ENCODE data around the gene FLT4. TPM values are rescaled to one million over a fixed set of nuclear protein-coding genes. Genes with fewer than 3 reads are reported as not detected.

FLT4 gene
- polyA plus RNA-seq, 1 experiment, result 0.27 TPM

DNA sequence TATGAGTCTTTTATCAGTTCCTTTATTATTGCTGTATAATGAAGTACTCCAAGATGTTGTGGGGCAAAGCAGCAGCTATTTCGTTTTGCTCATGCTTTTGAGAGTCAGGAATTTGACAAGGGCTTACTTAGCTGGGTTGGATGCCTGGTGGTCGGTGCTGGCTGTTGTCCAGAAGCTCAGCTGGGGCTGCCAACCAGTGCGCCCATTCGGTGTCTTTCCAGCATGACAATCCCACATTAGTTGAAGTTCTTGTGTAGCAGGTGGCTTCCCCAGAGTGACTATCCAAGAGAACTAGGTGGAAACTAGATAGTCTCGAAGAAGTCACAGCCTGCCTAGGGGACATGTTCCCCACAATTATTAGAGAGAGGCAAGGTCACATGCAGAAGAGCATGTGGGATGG, 3.4 kb upstream of the FLT4 start:
- TF ChIP-seq, protein P1, sequence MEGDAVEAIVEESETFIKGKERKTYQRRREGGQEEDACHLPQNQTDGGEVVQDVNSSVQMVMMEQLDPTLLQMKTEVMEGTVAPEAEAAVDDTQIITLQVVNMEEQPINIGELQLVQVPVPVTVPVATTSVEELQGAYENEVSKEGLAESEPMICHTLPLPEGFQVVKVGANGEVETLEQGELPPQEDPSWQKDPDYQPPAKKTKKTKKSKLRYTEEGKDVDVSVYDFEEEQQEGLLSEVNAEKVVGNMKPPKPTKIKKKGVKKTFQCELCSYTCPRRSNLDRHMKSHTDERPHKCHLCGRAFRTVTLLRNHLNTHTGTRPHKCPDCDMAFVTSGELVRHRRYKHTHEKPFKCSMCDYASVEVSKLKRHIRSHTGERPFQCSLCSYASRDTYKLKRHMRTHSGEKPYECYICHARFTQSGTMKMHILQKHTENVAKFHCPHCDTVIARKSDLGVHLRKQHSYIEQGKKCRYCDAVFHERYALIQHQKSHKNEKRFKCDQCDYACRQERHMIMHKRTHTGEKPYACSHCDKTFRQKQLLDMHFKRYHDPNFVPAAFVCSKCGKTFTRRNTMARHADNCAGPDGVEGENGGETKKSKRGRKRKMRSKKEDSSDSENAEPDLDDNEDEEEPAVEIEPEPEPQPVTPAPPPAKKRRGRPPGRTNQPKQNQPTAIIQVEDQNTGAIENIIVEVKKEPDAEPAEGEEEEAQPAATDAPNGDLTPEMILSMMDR (IDR thresholded peaks at IDR 0.05; ENCODE audit: insufficient read depth, low read depth, low read length), result no peak
- no peak overlapping the region for H3K4me3 ChIP-seq (ENCODE audit: low read depth, low read length)
- peaks cover 6% of the 10 kb centered on the region for H3K27me3 ChIP-seq (ENCODE audit: control insufficient read depth, insufficient read depth, low read length)
- CTCF ChIA-PET, result no interaction called here
- no peak for DNase-seq (ENCODE audit: low read depth)
- POLR2A ChIA-PET, result no interaction called here
- H3K36me3 ChIP-seq (ENCODE audit: control insufficient read depth, insufficient read depth, low read length), result no peaks in the 10 kb centered on the region

DNA sequence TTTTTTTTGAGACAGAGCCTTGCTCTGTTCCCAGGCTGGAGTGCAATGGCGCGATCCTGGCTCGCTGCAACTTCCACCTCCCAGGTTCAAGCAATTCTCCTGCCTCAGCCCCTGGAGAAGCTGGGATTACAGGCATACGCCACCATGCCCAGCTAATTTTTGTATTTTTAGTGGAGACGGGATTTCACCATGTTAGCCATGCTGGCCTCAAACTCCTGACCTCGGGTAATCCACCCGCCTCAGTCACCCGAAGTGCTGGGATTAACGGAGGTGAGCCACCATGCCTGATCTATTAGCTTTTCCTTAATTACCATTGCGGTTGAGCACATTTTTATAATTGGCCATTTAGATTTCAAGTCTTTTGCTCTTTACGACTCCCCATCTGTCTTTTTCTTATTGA, 2.9 kb upstream of the FLT4 start:
- no peak overlapping the region for H3K4me3 ChIP-seq (ENCODE audit: low read depth, low read length)
- no peak for DNase-seq (ENCODE audit: low read depth)
- H3K27me3 ChIP-seq (ENCODE audit: control insufficient read depth, insufficient read depth, low read length), result peaks cover 6% of the 10 kb centered on the region
- CTCF ChIA-PET, result no interaction called here
- TF ChIP-seq, protein P1 (IDR thresholded peaks at IDR 0.05; ENCODE audit: insufficient read depth, low read depth, low read length), result no peak
- no peaks in the 10 kb centered on the region for H3K36me3 ChIP-seq (ENCODE audit: control insufficient read depth, insufficient read depth, low read length)
- POLR2A ChIA-PET, result no interaction called here

DNA sequence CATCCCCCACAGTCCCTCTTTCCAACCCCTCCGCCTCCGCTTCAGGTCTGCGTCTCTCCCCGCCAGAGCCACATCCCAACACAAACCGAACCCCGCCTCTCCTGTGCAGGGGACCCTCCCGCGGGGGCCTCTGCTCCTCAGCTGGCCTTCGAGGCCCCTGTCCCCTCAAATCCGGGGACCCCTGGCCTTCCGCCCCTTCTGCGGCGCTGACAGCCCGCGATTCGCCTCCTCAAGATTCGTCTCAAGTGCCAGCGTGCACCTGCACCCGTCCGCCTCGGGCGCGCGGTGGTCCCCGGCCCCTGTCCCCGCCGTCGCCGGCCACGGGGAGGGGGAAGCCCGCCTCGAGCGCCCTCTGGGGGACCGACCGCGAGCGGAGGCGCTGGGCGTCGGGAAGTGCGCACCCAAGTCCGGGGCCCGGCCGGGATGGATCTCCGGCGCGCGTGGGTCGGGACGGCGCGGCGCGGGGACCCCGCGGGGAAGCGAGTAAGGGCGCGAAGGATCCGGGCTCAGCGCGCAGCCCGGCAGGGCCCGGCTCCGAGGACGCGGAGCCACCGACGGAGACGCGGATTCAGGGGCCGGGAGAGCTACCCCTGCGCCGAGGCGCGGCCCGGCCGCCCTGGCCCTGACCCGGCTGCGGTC, 623 bp downstream of the FLT4 start:
- POLR2A ChIA-PET, result no interaction called here
- DNase-seq (ENCODE audit: low read depth), result no peak
- H3K4me3 ChIP-seq (ENCODE audit: low read depth, low read length), result no peak overlapping the region
- no peaks in the 10 kb centered on the region for H3K36me3 ChIP-seq (ENCODE audit: control insufficient read depth, insufficient read depth, low read length)
- CTCF ChIA-PET, result interaction anchor here (1.5 kb wide), 1 partner anchor 8 kb away, joined by 3 read pairs; no protein-coding TSS in a partner anchor
- TF ChIP-seq, protein P1 (IDR thresholded peaks at IDR 0.05; ENCODE audit: insufficient read depth, low read depth, low read length), result no peak
- peaks cover 11% of the 10 kb centered on the region for H3K27me3 ChIP-seq (ENCODE audit: control insufficient read depth, insufficient read depth, low read length)

DNA sequence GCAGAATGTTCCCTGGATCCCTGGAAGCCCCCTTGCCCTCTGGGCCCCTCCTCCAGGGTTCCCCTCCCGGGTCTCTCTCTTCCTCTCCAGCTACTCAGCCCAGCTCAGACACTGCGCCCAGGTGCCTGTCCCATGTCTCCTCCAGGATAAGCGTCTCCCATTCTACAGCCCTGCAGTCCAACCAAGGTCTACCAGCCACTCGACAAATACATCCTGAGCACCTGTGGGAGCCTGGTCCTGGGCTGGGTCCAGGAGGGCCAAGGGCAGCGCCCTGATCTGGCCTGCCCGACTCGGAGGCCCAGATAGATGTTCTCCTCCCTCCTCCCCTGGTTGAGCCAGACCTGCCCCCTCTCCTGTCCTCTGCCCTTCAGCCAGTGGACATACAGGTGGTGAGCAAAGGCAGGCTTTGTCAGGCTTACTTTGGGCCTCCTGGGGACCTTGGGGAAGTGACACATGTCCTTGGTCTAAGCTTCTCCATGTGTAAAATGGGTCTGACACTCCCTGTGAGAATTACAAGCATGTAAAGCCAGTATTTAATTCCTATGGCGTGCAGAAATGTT, 1.4 kb downstream of the FLT4 start:
- DNase-seq (ENCODE audit: low read depth), result no peak
- CTCF ChIA-PET, result interaction anchor here (1.5 kb wide), 1 partner anchor 9 kb away, joined by 3 read pairs; no protein-coding TSS in a partner anchor
- H3K36me3 ChIP-seq (ENCODE audit: control insufficient read depth, insufficient read depth, low read length), result no peaks in the 10 kb centered on the region
- peaks cover 13% of the 10 kb centered on the region for H3K27me3 ChIP-seq (ENCODE audit: control insufficient read depth, insufficient read depth, low read length)
- POLR2A ChIA-PET, result no interaction called here
- no peak overlapping the region for H3K4me3 ChIP-seq (ENCODE audit: low read depth, low read length)
- TF ChIP-seq, protein P1 (IDR thresholded peaks at IDR 0.05; ENCODE audit: insufficient read depth, low read depth, low read length), result no peak

DNA sequence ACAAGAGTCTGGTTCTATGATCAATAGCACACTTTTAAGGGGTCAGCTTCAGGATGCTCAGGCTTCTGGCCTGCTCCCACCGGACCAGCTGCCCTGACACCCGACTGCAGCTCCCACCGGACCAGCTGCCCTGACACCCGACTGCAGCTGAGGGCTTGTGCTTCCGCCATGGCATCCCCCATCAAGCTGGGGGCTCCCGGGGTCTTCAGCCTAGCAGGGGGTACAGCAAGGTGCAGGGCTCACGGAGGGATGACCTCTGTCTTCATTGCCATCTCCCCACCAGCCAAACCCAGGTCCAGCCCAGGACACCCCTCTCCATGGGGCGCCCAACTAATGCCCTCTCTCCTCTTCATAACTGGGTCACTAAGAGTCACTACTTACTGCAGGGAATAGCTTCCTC, 1.9 kb downstream of the FLT4 start:
- H3K36me3 ChIP-seq (ENCODE audit: control insufficient read depth, insufficient read depth, low read length), result no peaks in the 10 kb centered on the region
- ChIA-PET POLR2A (no interaction called here), CTCF (interaction anchor here (0.6 to 1.5 kb wide), 2 partner anchors 9 to 608 kb away, joined by 3 read pairs; no protein-coding TSS in a partner anchor)
- TF ChIP-seq, protein P1 (IDR thresholded peaks at IDR 0.05; ENCODE audit: insufficient read depth, low read depth, low read length), result no peak
- no peak overlapping the region for H3K4me3 ChIP-seq (ENCODE audit: low read depth, low read length)
- H3K27me3 ChIP-seq (ENCODE audit: control insufficient read depth, insufficient read depth, low read length), result peaks cover 13% of the 10 kb centered on the region
- no peak for DNase-seq (ENCODE audit: low read depth)
